Inflammatory macrophage treated with lipopolysaccharide for 4 hours (primary cell): Measurements from ENCODE around the gene DRD2.
"Not testable (repeated sequence)": the region's sequence is repeated elsewhere in the genome, so short reads cannot be mapped to it uniquely, and the experiment has no call there.

ENCODE experiments used
- DNase-seq: peaks from one replicate; pipeline ENCODE4 v3.0.0-alpha.2; 2020

DRD2 gene

GRCh38 chr11:113475160-113475761 lies at the start of gene DRD2:
Gene DRD2 (minus strand): TSS chr11:113475398. CDS start chr11:113424651, 50,747 bp downstream.
- no peak for DNase-seq

- DNase-seq, result not testable (repeated sequence)
These were observed 48.7 kb upstream of the DRD2 start for GRCh38 chr11:113523906-113524305.

DNA sequence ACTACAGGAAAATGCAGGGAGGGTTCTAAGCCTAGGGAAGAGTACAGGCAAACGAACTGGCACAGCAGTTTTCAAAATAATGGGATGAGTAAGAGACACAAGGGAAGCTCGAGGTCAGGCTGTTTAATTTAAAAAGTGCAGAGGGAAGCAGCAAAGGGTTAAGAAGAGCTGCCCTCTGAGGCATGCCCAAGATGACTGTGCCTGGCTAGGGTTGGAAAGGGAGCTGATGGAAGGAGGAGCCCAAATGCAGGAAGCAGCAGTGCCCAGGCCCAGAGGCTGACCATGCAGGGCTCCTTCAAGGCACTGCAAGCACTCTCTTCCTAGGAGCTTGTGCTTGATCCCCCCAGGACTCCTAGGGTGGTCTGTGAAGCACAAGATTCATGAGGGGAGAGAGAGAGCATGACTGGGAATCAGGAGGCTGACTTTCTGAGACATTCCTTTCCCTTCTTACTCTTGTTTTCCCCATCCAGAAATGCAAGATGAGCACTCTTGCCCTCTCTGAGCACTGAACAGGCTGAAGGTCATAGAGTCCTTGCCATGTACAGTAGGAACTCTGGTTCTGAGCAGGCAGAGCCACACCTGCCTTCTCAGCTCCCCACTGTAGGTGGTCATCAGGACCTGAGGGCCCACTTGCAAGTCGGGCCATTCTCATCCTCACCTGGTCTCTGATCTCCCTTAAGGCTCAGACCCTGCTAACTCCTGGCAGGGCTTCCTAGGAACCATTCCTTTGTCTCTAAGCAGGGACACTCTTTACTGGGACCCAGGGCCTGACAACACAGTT lies 46.7 kb upstream of the DRD2 start:
- no peak for DNase-seq

DNA sequence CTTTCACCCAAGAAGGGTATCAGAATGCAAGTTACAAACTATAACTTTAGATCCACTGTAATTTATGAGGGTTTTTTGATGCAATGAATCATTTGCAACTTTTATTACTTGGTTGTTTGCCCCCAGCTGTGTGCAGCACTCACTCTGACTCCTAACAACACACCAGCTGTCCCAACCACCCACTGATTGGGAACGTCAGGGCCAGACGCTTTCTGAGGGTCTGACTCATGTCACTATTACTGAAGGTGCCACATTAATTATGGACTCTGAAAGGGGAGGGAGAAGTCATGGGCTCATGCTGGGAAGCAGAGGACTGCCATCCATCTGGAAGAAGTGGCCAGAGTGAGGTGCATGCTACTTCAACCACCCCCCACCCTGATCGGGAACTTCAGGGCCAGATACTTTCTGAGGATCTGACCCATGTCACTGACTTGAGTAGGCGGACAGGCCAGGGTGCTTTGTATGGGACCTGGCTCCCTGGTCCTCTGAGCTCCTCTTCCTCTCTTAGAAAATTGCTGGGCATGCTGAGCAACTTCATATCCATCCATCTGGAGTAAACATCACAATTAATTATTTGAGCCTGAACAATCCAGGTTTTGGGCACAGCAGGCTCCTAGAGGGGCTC lies 44.9 kb upstream of the DRD2 start:
- DNase-seq, result no peak

GRCh38 chr11:113518716-113519495 lies 43.7 kb upstream of the DRD2 start:
- no peak for DNase-seq

DNA sequence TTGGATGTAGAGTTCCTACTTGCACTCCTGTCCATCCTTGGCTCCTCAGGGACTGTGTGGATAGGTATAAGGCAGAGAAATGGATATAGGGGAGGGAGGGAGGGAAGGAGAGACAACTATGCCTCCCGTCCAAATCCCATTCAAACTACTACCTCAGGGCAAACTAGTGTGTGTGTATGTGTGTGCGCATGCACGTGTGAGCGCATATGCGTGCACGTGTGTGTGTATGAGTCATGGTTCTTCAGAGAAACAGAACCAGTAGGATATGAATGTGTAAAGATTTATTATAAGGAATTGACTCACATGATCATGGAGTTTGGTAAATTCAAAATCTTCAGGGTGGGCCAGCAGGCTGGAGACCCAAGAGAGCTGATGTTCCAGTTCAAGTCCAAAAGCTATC lies 42.2 kb upstream of the DRD2 start:
- no peak for DNase-seq

DNA sequence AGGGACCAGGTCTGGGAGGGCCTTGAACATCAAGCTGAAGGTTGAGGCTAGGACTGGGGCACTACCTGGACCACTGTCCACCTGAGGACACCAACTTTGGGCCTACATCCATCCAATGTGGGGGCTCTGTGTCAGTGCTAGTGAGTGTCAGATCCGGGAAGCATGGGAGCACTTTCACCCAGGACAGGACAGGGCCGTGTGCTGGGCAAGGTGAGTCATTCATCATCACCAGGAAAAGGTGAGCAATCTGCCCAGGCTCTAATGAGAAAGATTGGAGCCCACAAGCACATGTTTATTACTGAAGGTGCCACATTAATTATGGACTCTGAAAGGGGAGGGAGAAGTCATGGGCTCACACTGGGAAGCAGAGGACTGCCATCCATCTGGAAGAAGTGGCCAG lies 39.7 kb upstream of the DRD2 start:
- no peak for DNase-seq

DNA sequence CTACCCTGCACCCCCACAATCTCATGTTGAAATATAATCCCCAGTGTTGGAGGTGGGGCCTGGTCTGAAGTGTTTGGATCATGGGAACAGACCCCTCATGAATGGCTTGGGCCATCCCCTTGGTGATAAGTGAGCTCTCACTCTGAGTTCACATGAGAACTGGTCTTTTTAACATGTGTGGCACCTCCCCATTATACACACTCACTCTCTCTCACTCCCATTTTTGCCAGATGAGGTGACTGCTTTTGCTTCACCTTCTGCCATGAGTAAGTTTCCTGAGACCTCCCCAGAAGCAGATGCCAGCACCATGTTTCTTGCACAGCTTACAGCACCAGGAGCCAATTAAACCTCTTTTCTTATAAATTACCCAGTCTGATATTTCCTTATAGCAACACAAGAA lies 32.1 kb upstream of the DRD2 start:
- DNase-seq, result no peak

DNA sequence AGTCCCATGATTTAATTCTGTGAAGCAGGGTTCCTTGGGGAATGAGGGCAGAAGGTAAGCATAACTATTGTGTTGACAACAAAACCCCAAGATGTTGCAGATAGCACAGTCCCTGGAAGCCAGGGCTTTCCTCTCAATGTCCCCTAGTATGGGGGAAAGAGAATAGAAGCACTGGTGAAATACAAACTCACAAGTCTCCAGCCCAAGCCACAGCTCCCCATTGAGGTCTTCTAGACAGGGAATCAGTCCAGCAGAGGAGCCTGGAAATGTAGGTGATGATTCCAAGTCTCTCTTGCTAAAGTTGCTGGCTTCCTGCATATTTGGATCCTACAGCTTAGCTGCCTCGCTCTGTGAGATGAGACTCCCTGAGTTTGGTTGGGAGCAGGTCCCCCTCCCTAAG lies 31.7 kb upstream of the DRD2 start:
- DNase-seq, result no peak

- DNase-seq, result no peak
These were observed 31.3 kb upstream of the DRD2 start for GRCh38 chr11:113506461-113506860.

DNA sequence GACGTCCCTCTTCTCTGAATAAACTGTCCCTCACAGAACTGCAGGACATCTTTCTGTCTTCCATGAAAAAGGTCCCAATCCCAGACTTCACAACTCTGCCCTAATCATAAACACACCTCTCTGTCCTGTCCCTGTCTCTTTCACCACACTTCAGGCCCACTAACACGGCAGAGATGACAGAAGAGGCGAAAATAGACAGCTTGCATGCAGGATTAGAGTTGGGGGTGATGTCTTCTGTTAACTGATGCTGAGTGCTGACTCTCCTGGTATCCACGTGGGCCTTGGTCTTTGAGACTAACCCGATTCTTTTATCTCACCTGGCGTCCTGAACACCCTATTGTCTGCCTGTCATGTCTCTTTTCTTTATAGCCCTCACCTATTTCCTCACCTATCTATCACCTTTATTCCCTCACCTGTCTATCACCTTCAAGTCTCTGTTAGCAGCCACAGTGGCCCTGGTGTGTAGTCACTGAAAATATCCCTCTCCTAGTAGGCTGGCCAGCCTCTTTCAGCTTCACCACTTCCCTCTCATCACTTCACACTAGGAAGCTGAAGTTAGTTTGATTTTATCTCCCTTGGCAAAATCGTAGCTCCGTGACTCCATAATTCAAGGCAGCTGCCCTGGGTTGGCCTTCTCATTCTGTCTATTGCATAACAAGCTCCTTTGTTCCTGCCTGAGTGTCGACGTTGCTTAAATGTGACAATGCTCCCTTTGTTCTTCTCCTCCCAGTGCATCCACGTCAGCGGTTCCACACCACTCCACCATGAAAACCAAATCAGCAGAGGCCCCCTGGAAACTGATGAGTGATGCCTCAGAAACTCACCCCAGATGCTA lies 30.6 kb upstream of the DRD2 start:
- DNase-seq, result no peak

DNA sequence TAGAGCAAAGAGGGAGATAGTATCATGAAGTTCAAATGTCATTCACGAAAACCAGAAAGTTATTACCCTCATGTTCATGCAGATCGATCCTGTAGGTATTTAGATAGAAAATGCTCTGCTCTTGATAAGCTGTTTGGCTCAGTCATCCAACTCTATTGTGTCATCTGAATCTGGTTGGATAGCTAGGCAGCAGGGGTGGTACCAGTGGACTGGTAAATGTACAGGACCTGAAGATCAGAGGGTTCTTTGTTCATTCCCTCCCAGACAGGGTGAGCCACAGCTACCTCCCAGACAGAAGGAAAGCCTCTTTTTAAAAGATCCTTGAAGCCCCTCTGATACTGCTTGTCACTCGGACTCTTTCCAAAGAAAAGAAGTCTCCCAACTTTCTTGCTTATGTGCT lies 29.8 kb upstream of the DRD2 start:
- no peak for DNase-seq

DNA sequence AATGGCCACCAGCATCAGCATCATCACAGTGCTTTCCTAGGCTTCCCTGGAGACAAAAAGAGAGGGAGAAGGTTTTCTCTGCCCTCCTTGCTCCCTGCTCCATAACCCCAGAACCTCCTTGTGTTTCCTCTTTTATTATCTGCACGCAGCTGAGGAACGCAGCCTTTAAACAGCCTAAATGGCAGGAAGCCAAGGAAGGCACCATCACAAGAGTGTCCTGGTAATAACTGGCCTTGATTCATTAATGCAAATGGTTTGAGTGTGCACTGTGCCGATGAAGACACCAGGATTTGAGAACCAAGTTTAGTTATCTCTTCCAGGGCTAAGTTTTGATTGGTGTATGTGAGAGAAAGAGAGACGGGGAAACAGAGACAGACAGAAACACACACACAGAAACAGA lies 29.4 kb upstream of the DRD2 start:
- no peak for DNase-seq

DNA sequence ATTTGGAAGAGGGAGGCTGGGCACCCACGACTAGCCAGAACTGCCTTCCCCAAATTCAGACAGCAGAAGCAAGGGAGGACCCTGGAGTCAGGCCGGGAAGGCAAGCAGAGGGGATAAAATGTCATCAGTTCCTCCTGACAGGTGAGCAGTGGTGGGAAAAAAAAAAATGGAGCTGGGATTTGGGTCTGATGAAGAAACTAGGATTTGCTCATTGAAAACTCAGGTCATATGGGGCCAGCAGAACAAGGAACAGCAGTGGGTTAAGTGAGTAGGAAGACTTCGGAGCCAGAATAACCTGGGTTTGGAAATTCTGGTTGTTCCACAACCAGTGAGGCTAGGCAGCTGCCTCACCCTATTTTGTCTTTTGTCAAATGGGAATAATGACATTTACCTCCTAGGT lies 28.9 kb upstream of the DRD2 start:
- DNase-seq, result no peak

GRCh38 chr11:113497066-113497910 lies 22.1 kb upstream of the DRD2 start:
- no peak for DNase-seq

- DNase-seq, result no peak
These were observed 20.9 kb upstream of the DRD2 start for GRCh38 chr11:113496026-113496651.

DNA sequence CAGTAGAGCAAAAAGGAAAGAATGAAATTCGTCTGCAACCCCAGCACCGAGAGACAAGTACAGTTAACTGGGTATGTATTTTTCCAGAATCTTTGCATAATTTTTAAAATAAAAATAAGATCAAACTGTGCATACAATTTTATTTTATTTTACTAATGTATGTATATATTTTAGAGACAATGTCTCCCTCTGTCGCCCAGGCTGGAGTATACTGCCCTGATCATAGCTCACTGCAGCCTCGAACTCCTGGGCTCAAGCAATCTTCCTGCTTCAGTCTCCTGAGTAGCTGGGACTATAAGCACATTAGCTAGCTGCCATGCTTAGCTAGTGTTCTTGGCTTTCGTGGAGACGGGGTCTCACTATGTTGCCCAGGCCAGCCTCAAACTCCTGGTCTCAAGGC lies 18.8 kb upstream of the DRD2 start:
- no peak for DNase-seq

DNA sequence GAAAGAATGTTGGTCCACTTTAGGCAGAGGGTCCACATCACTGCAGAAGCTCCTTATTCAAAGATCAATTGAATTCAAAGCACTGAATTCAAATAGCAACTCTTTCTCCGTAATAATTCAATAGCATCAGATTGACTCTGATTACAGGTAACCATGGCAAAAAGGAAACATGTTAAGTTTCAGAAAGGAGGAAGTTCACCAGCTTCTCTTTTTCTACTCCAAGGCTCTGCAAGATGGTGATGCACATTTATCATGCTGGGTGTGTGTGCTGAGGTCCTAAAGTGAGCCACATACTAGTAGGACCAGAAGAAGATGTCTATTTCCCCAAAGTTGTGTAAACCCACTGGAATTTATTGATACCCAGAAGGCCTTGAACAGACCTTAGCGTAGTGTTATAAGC lies 18.0 kb upstream of the DRD2 start:
- DNase-seq, result peak; percentile 2

DNA sequence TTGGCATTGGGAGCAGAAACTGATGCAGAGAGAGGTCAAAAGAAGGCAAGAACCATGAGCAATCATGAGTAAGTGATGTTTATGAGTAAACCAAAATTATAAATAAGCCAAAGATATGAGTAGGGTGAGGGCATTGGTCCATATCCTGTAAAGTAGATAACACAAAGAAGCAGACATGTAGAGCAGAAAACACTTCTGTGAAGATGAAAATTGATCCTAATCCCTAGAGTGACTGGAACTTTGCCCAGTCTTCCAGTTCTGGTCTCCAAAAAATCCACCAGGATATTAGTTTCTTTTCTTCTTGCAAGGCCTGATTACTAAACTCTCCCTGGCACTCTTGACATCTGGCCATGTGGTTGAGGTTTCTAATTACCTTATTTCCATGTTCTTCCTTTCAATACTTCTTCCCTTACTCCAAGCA lies 13.7 kb upstream of the DRD2 start:
- no peak for DNase-seq

DNA sequence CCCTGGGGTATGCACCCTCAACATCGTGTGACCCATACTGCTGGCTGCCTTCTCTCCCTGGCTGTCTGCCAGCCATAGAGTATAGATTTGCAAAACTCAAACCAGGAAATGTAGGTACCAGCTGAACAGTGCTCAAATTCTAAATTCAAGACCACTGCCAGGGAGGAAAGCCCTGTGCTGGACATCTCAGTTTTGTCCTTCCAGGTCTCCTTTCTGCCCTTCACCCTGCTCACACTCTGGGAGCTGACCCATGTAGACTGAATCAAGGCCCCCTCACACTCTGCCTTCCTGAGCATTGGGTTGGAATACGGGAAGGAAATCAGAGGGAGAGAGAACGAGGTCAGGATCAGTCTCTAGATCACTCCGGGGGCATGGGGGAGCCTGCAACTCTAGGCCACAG lies 12.4 kb upstream of the DRD2 start:
- DNase-seq, result no peak

DNA sequence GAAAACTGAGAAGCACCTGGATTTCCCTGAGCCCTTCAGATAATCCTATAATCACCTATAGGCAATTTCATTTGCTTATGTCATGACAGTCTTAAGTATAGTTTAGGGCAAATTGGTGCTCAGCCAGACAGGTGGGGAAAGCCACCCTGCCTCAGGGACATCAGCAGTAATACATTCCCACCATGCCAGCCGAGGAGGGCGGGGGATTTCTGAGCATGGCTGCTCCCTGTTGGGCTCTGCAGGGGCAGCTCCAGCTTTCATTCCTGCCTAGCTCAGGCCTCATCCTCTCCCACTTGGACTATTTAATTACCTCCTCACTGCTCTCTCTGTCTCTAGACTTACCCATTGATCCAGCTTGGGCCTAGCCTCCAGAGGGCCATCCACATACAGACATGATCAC lies 9.0 kb upstream of the DRD2 start:
- DNase-seq, result no peak
